Measurements from ENCODE around the gene ARHGAP26.

ARHGAP26 gene

GRCh38 chr5:142833517-142834449 is 63.6 kb downstream of the ARHGAP26 start:
- no peak for DNase-seq

GRCh38 chr5:142834504-142834903 is 64.3 kb downstream of the ARHGAP26 start:
- no peak for DNase-seq

GRCh38 chr5:142835540-142835939 is 65.4 kb downstream of the ARHGAP26 start:
- DNase-seq = no peak

- DNase-seq = no peak
These were observed 65.9 kb downstream of the ARHGAP26 start for GRCh38 chr5:142836048-142836447.

GRCh38 chr5:142837081-142837725 is 67.0 kb downstream of the ARHGAP26 start:
- DNase-seq = no peak

GRCh38 chr5:142838845-142839244 is 68.7 kb downstream of the ARHGAP26 start:
- no peak for DNase-seq

GRCh38 chr5:142839711-142840346 is 69.7 kb downstream of the ARHGAP26 start:
- no peak for DNase-seq

- DNase-seq = no peak
These were observed 70.4 kb downstream of the ARHGAP26 start for GRCh38 chr5:142840575-142840974.

GRCh38 chr5:142841511-142842265 is 71.5 kb downstream of the ARHGAP26 start:
- no peak for DNase-seq

GRCh38 chr5:142842994-142843905 is 73.1 kb downstream of the ARHGAP26 start:
- no peak for DNase-seq

- no peak for DNase-seq
These were observed 74.7 kb downstream of the ARHGAP26 start for GRCh38 chr5:142844866-142845265.

GRCh38 chr5:142845402-142845921 is 75.3 kb downstream of the ARHGAP26 start:
- DNase-seq = no peak

- no peak for DNase-seq
These were observed 75.8 kb downstream of the ARHGAP26 start for GRCh38 chr5:142845954-142846398.

- DNase-seq = no peak
These were observed 76.2 kb downstream of the ARHGAP26 start for GRCh38 chr5:142846406-142846805.

- DNase-seq = no peak
These were observed 78.0 kb downstream of the ARHGAP26 start for GRCh38 chr5:142847898-142848790.

- DNase-seq = no peak
These were observed 79.3 kb downstream of the ARHGAP26 start for GRCh38 chr5:142849466-142849865.

GRCh38 chr5:142849880-142850279 is 79.7 kb downstream of the ARHGAP26 start:
- no peak for DNase-seq

- no peak for DNase-seq
These were observed 81.6 kb downstream of the ARHGAP26 start for GRCh38 chr5:142851731-142852130.

GRCh38 chr5:142852416-142853198 is 82.4 kb downstream of the ARHGAP26 start:
- DNase-seq = no peak

- DNase-seq = no peak
These were observed 83.5 kb downstream of the ARHGAP26 start for GRCh38 chr5:142853682-142854081.

All from stimulated activated CD4-positive, alpha-beta T cell treated with anti-CD3 and anti-CD28 coated beads, Interleukin-4, amount 100 ng/mL, for 24 hours (primary cell).